Activated CD4-positive, alpha-beta T cell treated with anti-CD3 and anti-CD28 coated beads for 48 hours (primary cell): ENCODE results near the gene PLXNB2.
"Not testable (repeated sequence)": the region's sequence is repeated elsewhere in the genome, so short reads cannot be mapped to it uniquely, and the experiment has no call there.

Experiments
- DNase-seq: peaks from one replicate; pipeline ENCODE4 v3.0.0-alpha.2; 2020

Gene PLXNB2

DNA sequence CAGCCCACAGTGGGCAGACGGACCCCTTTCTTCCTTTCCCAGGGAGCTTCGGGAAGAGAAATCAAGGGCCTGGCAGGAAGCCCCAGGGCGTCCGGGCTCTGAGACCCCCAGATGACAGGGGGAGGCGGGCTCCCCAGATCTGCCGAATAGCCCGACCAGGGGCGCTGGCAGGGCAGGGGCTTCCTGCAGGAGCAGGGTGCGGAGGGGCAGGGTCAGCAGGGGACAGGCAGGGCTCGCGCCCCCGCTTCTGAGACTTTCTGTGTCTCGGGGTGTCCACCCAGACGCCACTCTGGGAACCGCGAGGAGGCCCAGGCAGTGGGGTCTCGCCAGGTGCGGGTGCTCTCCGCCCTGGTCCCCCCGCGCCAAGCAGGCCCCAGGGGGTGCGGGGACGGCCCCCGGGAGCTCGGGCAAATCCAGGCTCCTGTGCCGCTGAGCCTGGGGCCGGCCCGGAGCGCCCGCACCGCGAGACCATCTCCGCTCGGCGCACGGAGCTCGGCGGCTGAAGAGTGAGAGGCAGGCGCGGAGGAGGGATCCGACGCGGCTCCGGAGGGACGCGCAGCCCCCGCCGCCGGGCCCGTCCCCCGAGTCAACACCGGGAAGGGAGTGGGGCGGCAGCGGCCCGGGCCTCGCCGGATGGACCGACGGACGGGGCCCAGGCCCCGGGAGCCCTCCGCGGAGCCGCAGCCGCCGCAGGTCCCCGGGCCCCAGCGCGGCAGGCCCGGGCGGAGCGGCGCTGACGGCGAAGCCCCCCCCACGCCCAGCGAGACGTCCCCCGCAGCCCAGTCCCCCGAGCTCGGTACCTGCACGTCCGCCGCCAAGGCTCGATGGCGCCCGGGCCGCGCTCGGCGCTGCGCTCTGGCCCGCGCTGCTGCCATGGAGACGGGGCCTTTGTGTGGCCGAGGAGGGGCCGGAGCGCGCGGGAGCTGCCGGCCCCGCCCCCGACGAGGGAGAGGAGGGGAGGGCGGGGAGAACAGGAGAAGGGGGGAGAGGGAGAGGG is at the start of gene PLXNB2:
PLXNB2 (minus strand) TSS at position 894 of the 997 bp plus-strand sequence. CDS start 17,062 bp downstream, outside the sequence.
- peak; percentile 28 for DNase-seq

- no peak for DNase-seq
These were observed 49.8 kb upstream of the PLXNB2 start for GRCh38 chr22:50357222-50357621.

- DNase-seq: no peak
These were observed 48.7 kb upstream of the PLXNB2 start for GRCh38 chr22:50356186-50356585.

DNA sequence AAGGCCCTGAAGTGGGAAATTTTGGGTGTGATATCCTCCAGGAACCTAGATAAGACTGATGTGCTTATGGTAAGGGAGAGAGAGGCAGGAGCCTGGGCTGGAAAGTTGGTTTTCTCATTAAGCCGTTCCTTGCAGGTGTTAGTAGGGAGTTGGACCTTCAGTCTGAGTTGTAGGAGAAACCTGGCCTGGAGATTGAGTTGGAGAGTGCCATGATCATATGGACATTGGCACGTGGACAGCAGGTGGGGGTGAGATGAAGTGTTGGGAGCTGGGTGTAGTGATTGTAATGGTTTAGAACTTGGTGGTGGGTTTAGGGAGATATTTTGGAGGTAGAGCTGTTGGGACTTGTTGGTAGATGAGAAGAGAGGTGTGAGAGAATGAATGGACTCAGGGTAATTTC is 40.6 kb upstream of the PLXNB2 start:
- no peak for DNase-seq

- DNase-seq: no peak
These were observed 39.7 kb upstream of the PLXNB2 start for GRCh38 chr22:50347157-50347556.

DNA sequence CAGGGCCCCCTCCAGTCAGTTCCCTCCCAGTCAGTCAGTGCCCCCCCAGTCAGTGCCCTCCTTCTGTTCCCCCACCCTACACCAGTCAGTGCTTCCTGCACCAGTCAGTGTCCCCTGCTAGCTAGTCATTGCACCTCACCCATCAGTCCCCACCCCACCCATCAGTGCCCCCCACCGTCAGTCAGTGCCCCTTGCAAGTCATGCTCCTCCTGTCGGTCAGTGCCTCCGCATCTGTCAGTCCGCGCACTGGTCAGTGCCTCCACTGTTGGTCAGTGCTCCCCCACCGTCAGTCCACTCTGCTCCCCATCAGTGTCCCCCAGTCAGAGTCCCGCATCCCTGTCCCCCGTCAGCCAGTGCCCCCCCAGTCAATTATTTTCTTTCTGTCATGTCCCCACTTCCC is 39.0 kb upstream of the PLXNB2 start:
- no peak for DNase-seq

GRCh38 chr22:50343541-50343935 is 36.1 kb upstream of the PLXNB2 start:
- DNase-seq: no peak

DNA sequence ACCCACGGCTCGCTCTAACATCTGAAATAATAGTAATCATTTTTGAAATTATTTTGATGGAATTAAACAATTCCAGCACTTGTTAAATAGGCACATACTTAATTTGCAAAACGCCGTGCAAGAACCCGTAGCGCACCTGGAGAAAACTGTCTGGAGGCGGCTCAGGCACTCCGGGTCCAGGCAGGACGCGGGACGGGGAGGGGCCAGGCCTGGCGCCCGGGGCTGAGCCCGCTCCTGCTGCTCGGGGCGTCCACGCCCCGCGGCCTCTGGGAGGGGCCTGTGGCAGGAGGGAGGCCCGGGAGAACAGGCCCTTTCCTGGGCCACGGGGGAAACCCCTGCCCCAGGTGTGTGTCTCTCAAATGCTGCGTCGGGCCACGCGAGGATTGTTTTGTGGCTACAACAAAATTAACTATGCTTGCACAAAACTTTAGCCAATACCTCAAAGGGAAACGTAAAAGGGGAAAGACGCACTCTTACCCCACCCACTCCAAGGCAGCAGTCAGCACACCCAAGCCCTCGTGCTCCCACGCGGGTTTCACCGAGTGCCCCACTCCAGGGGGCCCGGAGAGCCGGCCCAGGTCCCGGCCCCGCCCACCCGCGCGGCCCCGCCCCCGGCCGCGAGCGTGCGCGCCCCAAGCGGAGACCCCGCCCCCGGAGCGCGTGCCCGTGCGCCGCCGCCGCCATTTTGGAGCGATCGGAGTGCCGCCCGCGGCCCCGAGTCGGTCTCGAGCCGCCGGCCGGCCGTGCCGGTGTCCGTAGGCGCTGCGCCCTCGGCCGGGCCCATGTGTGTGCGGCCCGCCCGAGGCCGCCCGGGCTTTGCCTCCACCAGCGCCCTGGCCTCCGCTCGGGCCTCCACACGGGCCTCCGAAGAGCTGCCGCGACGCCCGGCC is 35.5 kb upstream of the PLXNB2 start, which contains the start of gene PPP6R2:
PPP6R2 (plus strand) TSS at position 677 of the 890 bp plus-strand sequence. CDS start 50,582 bp downstream, outside the sequence.
- peak; percentile 91 for DNase-seq

GRCh38 chr22:50341977-50342650 is 34.7 kb upstream of the PLXNB2 start:
- DNase-seq: peak; percentile 94

DNA sequence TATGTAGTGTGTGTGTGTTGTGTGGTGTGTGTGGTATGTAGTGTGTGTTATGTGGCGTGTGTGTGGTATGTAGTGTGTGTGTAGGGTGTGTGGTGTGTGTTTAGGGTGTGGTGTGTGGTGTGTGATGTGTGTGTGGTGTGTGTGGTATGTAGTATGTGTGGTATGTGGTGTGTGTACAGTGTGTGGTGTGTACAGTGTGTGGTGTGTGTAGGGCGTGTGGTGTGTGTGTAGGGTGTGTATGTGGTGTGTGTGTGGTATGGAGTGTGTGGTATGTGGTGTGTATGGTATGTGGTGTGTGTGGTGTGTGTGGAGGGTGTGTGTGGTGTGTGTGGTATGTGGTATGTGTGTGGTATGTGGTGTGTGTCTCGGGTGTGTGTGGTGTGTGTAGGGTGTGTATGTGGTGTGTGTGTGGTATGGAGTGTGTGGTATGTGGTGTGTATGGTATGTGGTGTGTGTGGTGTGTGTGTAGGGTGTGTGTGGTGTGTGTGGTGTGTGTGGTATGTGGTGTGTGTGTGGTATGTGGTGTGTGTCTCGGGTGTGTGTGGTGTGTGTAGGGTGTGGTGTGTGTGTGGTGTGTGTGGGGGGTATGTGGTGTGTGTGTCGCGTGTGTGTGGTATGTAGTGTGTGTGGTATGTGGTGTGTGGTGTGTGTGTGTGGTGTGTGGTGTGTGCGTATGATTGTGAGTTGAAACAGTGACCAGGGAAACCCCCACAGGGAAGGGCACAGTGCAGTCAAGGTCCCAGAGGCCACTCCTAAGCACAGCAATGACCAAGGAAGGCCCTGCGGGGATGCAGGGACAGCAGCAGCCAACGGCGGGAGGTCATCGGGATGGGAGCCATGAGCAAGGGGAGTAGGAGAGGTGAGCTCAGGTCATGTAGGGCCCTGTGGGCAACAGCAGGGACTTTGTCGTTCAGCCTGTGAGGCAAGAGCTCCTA is 32.8 kb upstream of the PLXNB2 start:
- peak; percentile 31 for DNase-seq

DNA sequence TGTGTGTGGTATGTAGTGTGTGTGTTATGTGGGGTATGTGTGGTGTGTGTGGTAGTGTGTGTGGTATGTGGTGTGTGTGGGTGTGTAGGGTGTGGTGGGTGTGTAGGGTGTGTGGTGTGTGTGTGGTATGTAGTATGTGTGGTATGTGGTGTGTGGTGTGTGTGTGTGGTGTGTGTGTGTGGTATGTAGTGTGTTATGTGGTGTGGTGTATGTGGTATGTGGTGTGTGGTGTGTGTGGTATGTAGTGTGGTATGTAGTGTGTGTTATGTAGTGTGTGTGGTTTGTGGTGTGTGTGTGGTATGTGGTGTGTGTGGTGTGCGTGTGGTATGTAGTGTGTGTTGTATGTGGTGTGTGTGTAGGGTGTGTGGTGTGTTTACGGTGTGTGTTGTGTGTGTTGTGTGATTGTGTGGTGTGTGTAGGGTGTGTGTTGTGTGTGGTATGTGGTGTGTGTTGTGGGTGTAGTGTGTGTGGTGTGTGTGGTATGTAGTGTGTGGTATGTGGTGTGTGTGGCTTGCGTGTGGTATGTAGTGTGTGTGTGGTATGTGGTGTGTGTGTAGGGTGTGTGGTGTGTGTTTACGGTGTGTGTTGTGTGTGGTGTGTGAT is 31.5 kb upstream of the PLXNB2 start:
- DNase-seq: no peak

DNA sequence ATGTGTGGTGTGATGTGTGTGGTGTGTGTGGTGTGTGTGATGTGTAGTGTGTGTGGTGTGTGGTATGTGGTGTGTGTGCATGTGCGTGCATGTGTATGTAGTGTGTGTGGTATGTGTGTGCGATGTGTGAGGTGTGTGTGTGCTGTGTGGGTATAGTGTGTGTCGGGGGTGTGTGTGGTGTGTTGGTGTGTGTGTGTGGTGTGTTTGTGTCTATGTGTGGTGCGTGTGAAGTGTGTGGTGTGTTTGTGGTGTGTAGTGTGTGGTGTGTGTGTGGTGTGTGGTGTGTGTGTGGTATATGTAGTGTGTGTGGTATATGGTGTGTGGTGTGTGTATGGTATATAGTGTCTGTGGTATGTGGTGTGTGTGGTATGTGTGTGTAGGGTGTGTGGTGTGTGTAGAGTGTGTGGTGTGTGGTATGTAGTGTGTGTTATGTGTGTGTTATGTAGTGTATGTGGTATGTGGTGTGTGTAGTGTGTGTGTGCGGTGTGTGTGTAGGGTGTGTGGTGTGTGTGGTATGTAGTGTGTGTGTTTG is 30.7 kb upstream of the PLXNB2 start:
- no peak for DNase-seq

DNA sequence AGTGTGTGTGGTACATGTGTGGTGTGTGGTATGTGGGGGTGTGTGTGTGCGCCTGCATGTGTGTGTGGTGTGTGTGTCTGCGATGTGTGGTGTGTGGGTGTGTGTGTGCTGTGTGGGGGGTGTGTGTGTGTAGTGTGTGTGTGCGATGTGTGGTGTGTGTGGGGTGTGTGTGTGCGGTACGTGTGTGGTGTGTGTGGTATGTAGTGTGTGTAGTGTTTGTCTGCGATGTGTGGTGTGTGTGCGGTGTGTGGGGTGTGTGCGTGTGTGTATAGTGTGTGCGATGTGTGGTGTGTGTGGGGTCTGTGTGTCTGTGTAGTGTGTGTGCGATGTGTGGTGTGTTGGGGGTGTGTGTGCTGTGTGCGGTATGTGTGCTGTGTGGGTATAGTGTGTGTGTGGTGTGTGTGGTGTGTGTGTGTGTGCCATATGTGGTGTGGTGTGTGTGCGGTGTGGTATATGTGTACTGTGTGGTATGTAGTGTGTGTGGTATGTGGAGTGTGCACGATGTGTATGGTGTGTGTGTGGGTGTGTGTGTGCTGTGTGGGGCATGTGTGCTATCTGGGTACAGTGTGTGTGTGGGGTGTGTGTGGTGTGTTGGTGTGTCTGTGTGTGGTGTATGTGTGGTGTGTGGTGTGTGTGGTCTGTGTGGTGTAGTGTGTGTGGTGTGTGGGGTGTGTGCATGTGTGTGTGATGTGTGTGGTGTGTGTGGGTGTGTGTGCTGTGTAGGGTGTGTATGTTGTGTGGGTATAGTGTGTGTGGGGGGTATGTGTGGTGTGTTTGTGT is 30.0 kb upstream of the PLXNB2 start:
- no peak for DNase-seq

DNA sequence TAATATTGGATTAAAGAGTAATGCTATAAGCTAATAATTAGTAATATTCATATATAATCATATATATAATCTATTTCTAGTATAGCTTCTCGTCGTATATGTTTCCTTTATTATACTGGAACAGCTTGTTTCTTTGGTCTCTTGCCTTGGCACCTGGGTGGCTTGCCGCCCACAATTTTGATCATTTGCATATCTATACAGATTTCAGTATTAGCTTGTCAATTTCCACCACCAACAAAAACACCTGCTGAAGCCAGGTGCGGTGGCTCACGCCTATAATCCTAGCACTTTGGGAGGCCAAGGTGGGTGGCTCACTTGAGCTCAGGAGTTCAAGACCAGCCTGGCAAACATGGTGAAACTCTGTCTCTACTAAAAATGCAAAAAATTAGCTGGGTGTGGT is 27.0 kb upstream of the PLXNB2 start:
- DNase-seq: not testable (repeated sequence)

GRCh38 chr22:50329236-50329635 is 21.8 kb upstream of the PLXNB2 start:
- peak; percentile 50 for DNase-seq

- no peak for DNase-seq
These were observed 20.2 kb upstream of the PLXNB2 start for GRCh38 chr22:50327711-50328019.

- DNase-seq: peak; percentile 70
These were observed 19.7 kb upstream of the PLXNB2 start, which contains the start of gene DENND6B for GRCh38 chr22:50326956-50327710. Gene DENND6B (minus strand): TSS chr22:50327012. CDS start chr22:50326988, 24 bp downstream.

DNA sequence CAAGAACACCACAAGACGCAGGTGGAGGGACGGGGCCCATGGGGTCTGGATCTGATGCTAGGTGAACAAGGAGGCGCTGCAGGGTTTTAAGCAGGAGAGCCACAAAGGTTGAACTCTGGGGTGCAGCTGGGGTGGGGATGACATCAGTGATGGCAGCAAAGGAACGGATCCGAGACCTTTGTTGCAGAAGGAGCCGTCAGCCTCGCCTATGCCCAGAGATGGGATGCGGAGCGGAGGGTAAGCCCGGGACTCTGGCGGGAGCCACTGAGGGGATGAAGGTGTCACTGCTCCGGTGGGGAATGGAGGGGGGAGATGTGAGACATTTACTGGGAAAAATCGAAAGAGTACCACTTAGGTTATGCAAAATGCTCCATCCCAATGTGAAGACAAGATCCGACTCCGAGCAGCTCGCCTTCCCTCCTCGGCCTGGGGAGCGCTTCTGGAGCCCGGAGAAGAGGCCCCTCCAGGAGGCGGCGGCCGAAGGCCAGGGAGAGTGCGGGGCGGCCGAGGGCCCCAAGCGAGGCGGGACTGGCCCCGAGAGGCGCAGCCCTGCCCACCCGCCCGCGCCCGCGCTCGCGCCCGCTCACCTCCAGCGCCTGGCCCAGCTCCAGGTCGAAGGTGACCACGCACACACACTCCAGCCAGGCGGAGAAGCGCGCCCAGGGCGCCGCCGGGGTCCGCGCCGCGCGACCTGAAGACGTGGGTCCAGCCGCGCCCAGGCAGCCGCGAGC is 18.9 kb upstream of the PLXNB2 start:
- no peak for DNase-seq
